Neural progenitor cell (in vitro differentiated cells): ENCODE measurements around the gene FAM110C.
"Not testable (repeated sequence)": the region's sequence is repeated elsewhere in the genome, so short reads cannot be mapped to it uniquely, and the experiment has no call there.

ENCODE experiments used
- EZH2 ChIP-seq: fragments of 200-600 bp; sonication (generic); IDR thresholded peaks from 2 replicates; pipeline ENCODE4 v1.6.1; 2017; ENCODE audit warnings: antibody characterized with exemption, mild to moderate bottlenecking, moderate library complexity
- TF ChIP-seq, protein P1 (sequence below): fragments of 200-600 bp; sonication (generic); IDR thresholded peaks from 2 replicates; pipeline ENCODE4 v1.5.1; 2017; ENCODE audit warnings: antibody characterized with exemption, mild to moderate bottlenecking

DNA sequence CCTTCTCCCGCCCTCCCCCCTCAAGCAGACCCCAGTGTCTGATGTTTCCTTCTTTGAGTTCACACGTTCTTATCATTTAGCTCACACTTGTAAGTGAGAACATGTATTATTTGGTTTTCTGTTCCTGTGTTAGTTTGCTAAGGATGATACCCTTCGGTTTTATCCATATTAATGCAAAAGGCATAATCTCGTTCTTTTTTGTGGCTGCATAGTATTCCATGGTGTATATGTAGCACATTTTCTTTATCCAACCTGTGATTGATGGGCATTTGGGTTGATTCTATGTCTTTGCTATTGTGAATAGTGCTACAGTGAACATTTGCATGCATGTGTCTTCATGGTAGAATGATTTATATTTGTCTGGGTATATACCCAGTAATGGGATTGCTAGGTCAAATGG lies 24.1 kb downstream of the FAM110C start:
- TF ChIP-seq, protein P1, sequence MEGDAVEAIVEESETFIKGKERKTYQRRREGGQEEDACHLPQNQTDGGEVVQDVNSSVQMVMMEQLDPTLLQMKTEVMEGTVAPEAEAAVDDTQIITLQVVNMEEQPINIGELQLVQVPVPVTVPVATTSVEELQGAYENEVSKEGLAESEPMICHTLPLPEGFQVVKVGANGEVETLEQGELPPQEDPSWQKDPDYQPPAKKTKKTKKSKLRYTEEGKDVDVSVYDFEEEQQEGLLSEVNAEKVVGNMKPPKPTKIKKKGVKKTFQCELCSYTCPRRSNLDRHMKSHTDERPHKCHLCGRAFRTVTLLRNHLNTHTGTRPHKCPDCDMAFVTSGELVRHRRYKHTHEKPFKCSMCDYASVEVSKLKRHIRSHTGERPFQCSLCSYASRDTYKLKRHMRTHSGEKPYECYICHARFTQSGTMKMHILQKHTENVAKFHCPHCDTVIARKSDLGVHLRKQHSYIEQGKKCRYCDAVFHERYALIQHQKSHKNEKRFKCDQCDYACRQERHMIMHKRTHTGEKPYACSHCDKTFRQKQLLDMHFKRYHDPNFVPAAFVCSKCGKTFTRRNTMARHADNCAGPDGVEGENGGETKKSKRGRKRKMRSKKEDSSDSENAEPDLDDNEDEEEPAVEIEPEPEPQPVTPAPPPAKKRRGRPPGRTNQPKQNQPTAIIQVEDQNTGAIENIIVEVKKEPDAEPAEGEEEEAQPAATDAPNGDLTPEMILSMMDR: not testable (repeated sequence)
- not testable (repeated sequence) for TF ChIP-seq EZH2
